HG02763 (cell line): ENCODE results near the gene STRN.

Experiments used
- ATAC-seq: cut with Tn5 transposase; IDR thresholded peaks from one replicate; pipeline ENCODE4 v1.9.1; 2021; ENCODE audit warnings: mild to moderate bottlenecking, moderate library complexity; ENCODE audit not compliant: unreplicated experiment

STRN gene

DNA sequence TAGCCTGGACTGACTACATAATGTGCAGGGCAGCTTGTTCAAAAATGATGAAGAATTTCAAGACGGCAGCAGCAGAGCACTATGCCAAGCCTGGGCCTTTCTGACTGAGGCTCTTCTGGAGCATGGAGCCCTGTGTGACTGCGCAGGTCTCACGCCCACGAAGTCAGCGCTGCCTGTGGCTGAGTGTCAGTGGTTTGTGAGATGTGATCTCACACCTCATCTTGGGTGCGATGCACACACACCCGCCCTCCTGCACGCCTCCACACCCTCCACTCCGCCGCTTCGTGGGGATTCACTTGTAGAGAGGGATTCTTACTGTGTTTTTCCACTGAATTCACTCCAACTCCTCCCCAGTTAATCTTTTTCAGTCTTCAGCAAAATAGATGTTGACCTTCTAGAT lies 166.0 kb downstream of the STRN start:
- ATAC-seq: no peak

DNA sequence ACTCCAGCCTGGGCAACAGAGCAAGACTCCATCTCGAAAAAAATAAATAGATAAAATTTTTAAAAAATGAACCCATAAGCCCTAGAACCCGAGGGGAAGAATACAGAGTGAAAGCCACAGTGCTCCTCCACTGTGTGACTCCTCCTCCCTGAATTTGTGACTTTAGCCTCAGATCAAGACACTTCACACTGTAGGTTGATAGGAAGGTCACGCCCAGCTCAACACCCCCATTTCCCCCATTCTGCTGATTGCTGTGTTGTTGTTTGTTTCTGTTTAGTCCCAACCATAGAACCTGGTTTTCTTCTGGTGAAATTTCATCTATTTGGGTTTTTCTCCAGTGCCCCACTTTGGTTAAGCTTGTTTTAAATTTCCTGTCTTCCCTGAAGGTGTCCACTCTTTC lies 167.6 kb downstream of the STRN start:
- ATAC-seq: no peak

DNA sequence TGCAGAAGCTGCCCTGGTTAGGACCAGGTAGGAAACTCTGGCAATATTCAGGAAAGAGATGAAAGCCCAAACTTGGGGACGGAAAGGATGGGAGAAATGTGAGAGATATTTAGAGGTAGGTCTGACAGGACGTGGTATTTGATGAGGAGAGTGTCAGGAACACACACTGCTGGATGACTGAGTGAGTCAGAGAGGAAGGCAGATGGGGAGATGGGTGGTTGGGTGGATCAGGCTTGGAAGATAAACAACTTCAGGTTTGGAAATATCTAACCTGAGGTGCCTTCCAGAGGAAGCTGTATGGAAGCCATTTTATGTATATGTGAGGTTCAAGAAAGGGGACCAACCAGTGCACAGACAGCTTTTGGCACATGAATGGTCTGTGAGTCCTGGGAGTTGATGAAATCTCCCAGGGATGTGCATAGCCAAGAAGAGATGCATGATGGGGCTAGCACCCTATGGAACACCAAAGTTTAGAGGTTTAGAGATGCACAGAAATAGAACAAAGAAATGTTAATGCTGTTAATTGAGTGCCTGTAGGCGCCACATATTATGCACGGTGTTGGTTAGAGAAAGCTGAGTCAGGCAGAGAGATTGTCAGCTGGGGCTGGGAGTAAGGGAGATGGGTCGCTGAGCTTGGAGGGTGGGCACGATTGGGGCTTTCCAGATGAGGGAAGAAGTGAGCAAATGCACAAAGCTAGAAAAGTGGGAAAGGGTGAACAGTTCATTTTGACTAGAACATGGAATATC lies 168.8 kb downstream of the STRN start:
- no peak for ATAC-seq
